NCI-H82 treated with DMSO at 0.1 percent for 48 hours (cell line): Measurements from ENCODE around the gene PINLYP.

Experiments used
- DNase-seq: peaks from one replicate; lab custom pipeline; 2025; ENCODE audit not compliant: unreplicated experiment; lab: John Stamatoyannopoulos, UW

Gene PINLYP

GRCh38 chr19:43628646-43629326, 53.2 kb downstream of the PINLYP start:
- no peak for DNase-seq

GRCh38 chr19:43631491-43631890, 55.9 kb downstream of the PINLYP start:
- DNase-seq = no peak
